VCaP (cell line): Measurements from ENCODE around the gene NHLRC4.

ENCODE experiments used
- H3K27ac ChIP-seq: fragments of 450-650 bp; 2 replicates; pipeline ENCODE4 v1.5.1; 2017
- CTCF ChIP-seq: fragments of 450-650 bp; conservative IDR thresholded peaks from 2 replicates; pipeline ENCODE4 v1.5.1; 2017; ENCODE audit warnings: mild to moderate bottlenecking, moderate library complexity

The NHLRC4 gene

GRCh38 chr16:565419-566330 lies 1.1 kb upstream of the NHLRC4 start:
- H3K27ac ChIP-seq: peak overlapping the region; percentile 70
- no peak for TF ChIP-seq CTCF

- H3K27ac ChIP-seq: peak overlapping the region; percentile 70
- no peak for TF ChIP-seq CTCF
These were observed 810 bp downstream of the NHLRC4 start for GRCh38 chr16:567373-568256.

- H3K27ac ChIP-seq: peak overlapping the region; percentile 66; the same call in 1 of the 2 replicates
These were observed 1.8 kb downstream of the NHLRC4 start for GRCh38 chr16:568401-569258.

GRCh38 chr16:569445-570254 lies 2.8 kb downstream of the NHLRC4 start, which contains the start of gene PIGQ:
Gene PIGQ (plus strand): TSS chr16:569968. CDS start chr16:574075, 4,107 bp downstream.
- TF ChIP-seq CTCF: no peak
- H3K27ac ChIP-seq: peak within 1 kb of the TSS; percentile 66; the same call in 1 of the 2 replicates

More at GRCh38 chr16:568401-569258, 1.8 kb downstream of the NHLRC4 start:
- no peak for TF ChIP-seq CTCF

- no peak for TF ChIP-seq CTCF
- H3K27ac ChIP-seq: no peak overlapping the region
These were observed 6.3 kb downstream of the NHLRC4 start for GRCh38 chr16:572865-573650.
